Effector memory CD8-positive, alpha-beta T cell (primary cell): ENCODE data around the gene KIF26B.

Source experiments
- ATAC-seq: fragments of 150-1000 bp; cut with Tn5 transposase; replicated peaks from 2 replicates; pipeline ENCODE4 v1.10.0; 2021; ENCODE audit warnings: mild to moderate bottlenecking, moderate library complexity
- DNase-seq, 3 experiments: peaks; one replicate each; pipeline ENCODE4 v3.0.0; 2021
- H3K27ac Mint-ChIP-seq, 2 donors: one replicate each; pipeline ENCODE4 v1.8.0; 2022; ENCODE audit warnings: mild to moderate bottlenecking in 2 of 2, mixed read lengths in 2 of 2, moderate library complexity in 2 of 2
- H3K27me3 Mint-ChIP-seq, 2 donors: one replicate each; pipeline ENCODE4 v1.8.0; 2022; ENCODE audit warnings: mixed read lengths in 2 of 2
- H3K36me3 Mint-ChIP-seq: one replicate; pipeline ENCODE4 v1.8.0; 2022; ENCODE audit warnings: mild to moderate bottlenecking, moderate library complexity, mixed read lengths; ENCODE audit not compliant: insufficient read depth
- H3K4me1 Mint-ChIP-seq, 2 donors: one replicate each; pipeline ENCODE4 v1.8.0; 2022; ENCODE audit warnings: low read depth in 2 of 2, mixed read lengths in 2 of 2
- H3K4me3 Mint-ChIP-seq, 2 donors: one replicate each; pipeline ENCODE4 v1.8.0; 2022; ENCODE audit warnings: mild to moderate bottlenecking in 2 of 2, mixed read lengths in 2 of 2, moderate library complexity in 2 of 2
- H3K9me3 Mint-ChIP-seq, 2 donors: one replicate each; pipeline ENCODE4 v1.8.0; 2022; ENCODE audit warnings: mixed read lengths in 2 of 2

The KIF26B gene

DNA sequence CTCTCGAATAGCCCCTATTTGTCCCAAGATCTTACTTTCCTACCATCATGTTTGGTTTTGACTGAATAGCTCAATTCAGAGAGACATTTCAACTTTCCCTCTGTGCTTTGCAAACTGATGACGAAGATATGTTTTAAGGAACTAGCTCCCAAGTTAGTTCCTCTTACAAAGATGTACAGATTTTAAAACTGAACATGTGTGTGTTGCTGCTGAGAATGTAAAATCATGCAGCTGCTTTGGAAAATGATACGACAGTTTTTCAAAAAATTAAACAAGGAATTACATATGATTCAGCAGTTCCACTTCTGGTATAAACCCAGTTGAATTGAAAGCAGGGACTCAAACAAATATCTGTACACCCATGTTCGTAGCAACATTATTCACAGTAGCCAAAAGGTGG, 33.6 kb downstream of the KIF26B start:
- Mint-ChIP-seq H3K4me1 (no peaks in the 10 kb centered on the region), H3K27me3 (peaks cover 20 to 25% of the 10 kb centered on the region in 2 donors), H3K36me3 (no peaks in the 10 kb centered on the region), H3K4me3 (no peak overlapping the region), H3K9me3 (no peaks in the 10 kb centered on the region), H3K27ac (no peak overlapping the region)
- DNase-seq = no peak
- no peak for ATAC-seq

DNA sequence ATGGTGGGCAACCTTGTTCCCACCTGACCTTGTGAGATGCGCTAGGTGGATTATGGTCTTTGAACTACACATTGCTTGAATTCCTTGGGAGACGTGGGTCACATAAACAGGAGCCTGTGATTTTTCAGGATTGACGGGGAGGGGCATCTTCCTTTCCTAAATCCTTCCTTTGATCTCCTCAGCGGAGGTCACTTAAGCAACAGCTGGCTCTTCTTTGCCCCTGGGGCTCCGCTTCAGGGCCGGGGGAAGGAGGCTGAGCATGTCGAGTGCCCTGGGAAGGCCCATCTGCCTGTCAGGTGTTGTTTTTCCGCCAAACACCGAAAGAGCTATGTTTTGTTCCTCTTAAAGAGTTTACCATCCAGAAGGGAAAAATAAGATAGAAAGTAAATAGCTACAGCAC, 40.6 kb downstream of the KIF26B start:
- Mint-ChIP-seq H3K27me3 (peaks cover 4 to 62% of the 10 kb centered on the region in 2 donors), H3K4me3 (no peak overlapping the region), H3K4me1 (no peaks in the 10 kb centered on the region), H3K9me3 (no peaks in the 10 kb centered on the region), H3K27ac (no peak overlapping the region), H3K36me3 (no peaks in the 10 kb centered on the region)
- no peak for ATAC-seq
- DNase-seq = no peak

DNA sequence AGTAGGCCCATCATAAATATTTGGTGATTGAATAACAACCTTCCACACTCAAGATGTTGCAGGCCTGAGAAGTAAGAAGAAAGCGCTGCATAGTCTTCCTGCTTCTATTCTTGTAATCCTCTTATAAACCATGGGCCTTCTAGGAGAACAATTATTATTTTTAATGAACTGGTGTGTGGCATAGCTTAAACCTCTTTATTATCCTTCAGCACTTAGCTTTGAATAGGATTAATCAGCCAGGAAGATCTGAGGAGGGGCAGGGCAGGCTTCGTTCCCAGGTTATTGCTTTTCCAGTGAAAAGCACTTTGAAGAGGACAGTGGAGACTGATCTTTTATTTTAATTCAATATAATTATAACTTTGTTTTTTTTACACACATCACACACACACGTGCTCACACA, 42.3 kb downstream of the KIF26B start:
- H3K9me3 Mint-ChIP-seq = no peaks in the 10 kb centered on the region
- peaks cover 4 to 70% of the 10 kb centered on the region in 2 donors for H3K27me3 Mint-ChIP-seq
- no peaks in the 10 kb centered on the region for H3K36me3 Mint-ChIP-seq
- ATAC-seq (no peak), DNase-seq (no peak)
- H3K4me1 Mint-ChIP-seq = no peaks in the 10 kb centered on the region
- no peak overlapping the region for H3K4me3 Mint-ChIP-seq
- H3K27ac Mint-ChIP-seq = no peak overlapping the region

DNA sequence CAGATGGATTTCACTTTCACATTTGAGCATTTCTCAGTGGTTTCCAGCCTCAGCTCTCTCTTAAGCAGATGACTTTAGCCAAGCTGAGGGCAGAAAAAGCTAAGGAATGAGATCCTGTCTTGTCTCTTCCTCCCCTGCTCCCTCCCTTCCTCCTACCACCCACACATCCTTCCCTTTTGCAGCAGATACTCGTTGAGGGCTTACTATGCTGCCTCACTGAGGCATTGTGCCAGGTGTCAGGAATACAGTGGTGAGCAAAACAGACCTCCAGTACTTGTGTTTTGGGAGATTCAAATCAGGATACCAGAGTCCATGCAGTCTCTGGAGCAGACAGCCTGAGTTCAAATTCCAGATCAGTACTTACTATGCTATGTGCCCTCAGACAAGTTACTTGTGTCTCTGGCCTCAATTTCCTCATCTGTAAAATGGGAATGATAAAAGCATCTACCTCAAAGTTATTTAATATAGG, 43.2 kb downstream of the KIF26B start:
- Mint-ChIP-seq H3K27me3 (peaks cover 4 to 70% of the 10 kb centered on the region in 2 donors), H3K27ac (no peak overlapping the region), H3K36me3 (no peaks in the 10 kb centered on the region), H3K9me3 (no peaks in the 10 kb centered on the region), H3K4me1 (no peaks in the 10 kb centered on the region), H3K4me3 (no peak overlapping the region)
- DNase-seq (no peak), ATAC-seq (no peak)

DNA sequence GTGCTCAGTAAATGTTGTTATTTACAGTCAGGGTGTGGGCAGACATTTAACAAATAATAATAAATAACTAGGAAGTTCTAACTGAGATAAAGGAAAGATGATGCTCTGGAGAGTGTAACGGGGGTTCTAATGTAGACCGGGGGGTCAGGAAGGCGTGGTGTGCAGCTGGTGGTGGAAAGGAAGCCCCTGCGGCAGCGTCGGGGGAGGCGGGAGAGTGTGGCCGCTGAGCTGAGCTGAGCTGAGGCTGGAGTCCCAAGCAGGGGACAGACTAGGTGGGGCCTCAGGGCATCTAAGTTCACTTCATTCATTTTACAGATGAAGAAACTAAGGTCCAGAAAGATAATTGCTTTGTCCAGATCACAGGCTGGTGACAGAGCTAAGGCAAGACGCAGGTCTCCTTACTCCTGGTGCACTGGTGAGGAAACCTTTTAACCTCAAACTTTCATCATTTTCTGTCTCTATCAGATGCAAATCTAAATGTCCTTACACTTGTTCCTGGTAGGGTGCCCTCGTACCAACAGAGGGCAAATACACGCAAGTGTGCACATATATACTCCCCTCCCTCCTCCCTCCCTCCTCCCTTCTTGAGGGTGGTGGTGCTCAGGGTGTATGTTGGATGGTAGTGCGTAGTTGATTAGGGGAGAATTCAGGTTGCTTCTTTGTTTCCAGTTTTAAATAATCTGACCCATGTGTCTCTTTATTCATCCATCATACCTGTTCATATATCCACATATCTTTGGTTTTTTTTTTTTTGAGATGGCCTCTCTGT, 44.1 kb downstream of the KIF26B start:
- ATAC-seq = no peak
- Mint-ChIP-seq H3K4me1 (no peaks in the 10 kb centered on the region), H3K27me3 (peaks cover 8 to 70% of the 10 kb centered on the region in 2 donors), H3K36me3 (no peaks in the 10 kb centered on the region), H3K9me3 (no peaks in the 10 kb centered on the region), H3K4me3 (no peak overlapping the region), H3K27ac (no peak overlapping the region)
- DNase-seq = no peak

DNA sequence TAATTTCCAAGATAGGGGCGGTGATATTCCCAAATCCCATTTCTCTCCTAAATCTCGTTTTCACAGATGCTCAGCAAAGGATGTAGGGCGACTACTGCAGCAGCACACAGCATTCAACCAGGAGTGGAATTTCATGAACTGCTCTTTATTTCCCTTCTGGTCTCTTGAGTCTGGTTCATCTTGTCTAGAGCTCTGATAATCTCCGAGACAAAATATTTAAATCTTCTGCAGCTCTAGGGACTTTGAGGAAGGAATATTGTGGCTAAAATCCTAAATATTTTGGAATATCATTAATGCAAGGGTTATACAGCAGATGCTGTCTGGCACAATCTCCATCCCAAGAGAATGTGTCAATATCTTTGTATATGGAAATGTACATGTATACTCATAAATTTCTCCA, 45.4 kb downstream of the KIF26B start:
- H3K4me3 Mint-ChIP-seq = no peak overlapping the region
- H3K27ac Mint-ChIP-seq = no peak overlapping the region
- ATAC-seq (no peak), DNase-seq (no peak)
- H3K4me1 Mint-ChIP-seq = no peaks in the 10 kb centered on the region
- peaks cover 8 to 60% of the 10 kb centered on the region in 2 donors for H3K27me3 Mint-ChIP-seq
- H3K9me3 Mint-ChIP-seq = no peaks in the 10 kb centered on the region
- no peaks in the 10 kb centered on the region for H3K36me3 Mint-ChIP-seq

DNA sequence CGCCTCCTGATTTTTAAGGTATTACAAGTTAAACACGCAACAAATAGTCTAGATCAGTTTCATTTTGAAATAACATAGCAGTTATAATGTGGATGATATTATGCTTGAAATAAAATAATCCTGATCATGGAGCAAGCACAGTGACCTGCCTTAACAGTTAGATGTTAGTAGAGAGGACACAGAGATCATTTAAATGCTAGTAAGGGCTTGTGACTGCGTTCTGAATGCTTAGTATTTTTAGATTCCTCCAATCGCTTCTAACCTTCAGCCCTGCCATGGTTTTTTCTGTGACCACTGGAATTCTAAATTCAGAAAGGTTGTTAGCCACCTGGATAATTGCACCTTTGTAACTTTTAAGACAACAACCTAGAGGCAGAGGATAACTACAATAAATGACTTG, 46.4 kb downstream of the KIF26B start:
- no peaks in the 10 kb centered on the region for H3K9me3 Mint-ChIP-seq
- peak overlapping the region in 1 of 2 donors; percentile 51 for H3K27ac Mint-ChIP-seq
- no peaks in the 10 kb centered on the region for H3K36me3 Mint-ChIP-seq
- no peaks in the 10 kb centered on the region for H3K4me1 Mint-ChIP-seq
- ATAC-seq = no peak
- H3K27me3 Mint-ChIP-seq = peaks cover 8 to 49% of the 10 kb centered on the region in 2 donors
- H3K4me3 Mint-ChIP-seq = no peak overlapping the region
- no peak for DNase-seq

DNA sequence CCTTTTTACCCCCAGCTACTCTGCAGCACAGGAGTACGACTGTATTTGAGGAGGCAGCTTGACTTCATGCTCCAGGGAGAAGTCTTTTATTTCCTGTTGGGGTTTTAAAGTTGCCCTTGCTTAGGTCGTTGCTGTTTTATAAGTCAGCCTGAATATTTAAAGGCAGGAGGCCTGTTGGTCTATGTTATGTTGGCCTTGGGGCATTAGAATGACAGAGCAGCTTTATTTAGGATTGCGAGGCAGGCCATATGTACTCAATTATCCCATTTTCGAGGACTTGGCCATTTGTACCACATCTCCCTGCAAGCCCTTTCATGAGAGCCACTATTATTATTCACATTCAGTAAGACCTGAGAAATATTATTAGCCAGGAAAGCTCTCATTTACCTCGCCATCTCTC, 47.0 kb downstream of the KIF26B start:
- H3K4me1 Mint-ChIP-seq = no peaks in the 10 kb centered on the region

DNA sequence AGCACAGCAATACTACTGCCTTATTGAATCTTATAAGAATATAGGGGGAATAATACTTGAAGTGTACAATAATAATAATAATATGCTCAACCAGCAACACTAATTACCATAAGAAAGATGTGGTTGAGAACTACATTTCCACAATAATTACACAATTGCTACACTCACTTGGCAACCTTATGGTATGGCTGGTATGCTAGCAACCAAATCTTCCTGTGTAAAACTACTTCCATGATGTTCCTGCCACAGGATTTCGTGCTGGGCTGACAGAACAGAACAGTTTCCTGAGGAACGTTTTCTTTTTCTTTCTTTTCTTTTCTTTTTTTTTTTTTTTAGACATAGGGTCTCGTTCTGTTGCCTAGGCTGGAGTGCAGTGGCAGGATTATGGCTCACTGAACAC, 50.6 kb downstream of the KIF26B start:
- H3K4me1 Mint-ChIP-seq = no peaks in the 10 kb centered on the region
- no peaks in the 10 kb centered on the region for H3K36me3 Mint-ChIP-seq
- H3K9me3 Mint-ChIP-seq = peaks cover 0 to 5% of the 10 kb centered on the region in 2 donors
- H3K4me3 Mint-ChIP-seq = no peak overlapping the region
- no peak for ATAC-seq
- H3K27me3 Mint-ChIP-seq = peaks cover 4 to 15% of the 10 kb centered on the region in 2 donors
- no peak for DNase-seq
- H3K27ac Mint-ChIP-seq = no peak overlapping the region

More for the DNA sequence above, 47.0 kb downstream of the KIF26B start:
- no peaks in the 10 kb centered on the region for H3K36me3 Mint-ChIP-seq
- H3K27me3 Mint-ChIP-seq = peaks cover 4 to 43% of the 10 kb centered on the region in 2 donors
- H3K4me3 Mint-ChIP-seq = no peak overlapping the region
- no peak overlapping the region for H3K27ac Mint-ChIP-seq
- ATAC-seq (no peak), DNase-seq (no peak)
- H3K9me3 Mint-ChIP-seq = peaks cover 0 to 1% of the 10 kb centered on the region in 2 donors

DNA sequence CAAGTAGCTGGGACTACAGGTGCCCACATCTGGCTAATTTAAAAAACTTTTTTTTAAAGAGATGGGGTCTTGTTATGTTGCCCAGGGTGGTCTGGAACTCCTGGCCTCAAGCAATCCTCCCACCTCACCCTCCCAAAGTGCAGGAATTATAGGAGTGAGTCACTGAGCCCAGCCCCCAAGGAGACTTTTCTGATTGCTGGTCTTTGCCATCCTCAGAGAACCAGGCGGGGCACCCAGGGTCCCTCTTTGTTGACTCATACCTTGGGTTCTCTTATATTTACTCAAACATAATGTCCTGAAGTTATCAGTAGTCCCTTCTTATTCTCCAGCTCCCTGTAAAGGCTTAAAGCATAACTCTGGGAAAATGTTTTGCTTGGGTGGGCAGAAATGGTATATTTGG, 51.1 kb downstream of the KIF26B start:
- no peaks in the 10 kb centered on the region for H3K4me1 Mint-ChIP-seq
- H3K36me3 Mint-ChIP-seq = no peaks in the 10 kb centered on the region
- peaks cover 0 to 5% of the 10 kb centered on the region in 2 donors for H3K9me3 Mint-ChIP-seq
- H3K27me3 Mint-ChIP-seq = peaks cover 4 to 10% of the 10 kb centered on the region in 2 donors
- no peak overlapping the region for H3K4me3 Mint-ChIP-seq
- ATAC-seq = no peak
- no peak overlapping the region for H3K27ac Mint-ChIP-seq
- no peak for DNase-seq

DNA sequence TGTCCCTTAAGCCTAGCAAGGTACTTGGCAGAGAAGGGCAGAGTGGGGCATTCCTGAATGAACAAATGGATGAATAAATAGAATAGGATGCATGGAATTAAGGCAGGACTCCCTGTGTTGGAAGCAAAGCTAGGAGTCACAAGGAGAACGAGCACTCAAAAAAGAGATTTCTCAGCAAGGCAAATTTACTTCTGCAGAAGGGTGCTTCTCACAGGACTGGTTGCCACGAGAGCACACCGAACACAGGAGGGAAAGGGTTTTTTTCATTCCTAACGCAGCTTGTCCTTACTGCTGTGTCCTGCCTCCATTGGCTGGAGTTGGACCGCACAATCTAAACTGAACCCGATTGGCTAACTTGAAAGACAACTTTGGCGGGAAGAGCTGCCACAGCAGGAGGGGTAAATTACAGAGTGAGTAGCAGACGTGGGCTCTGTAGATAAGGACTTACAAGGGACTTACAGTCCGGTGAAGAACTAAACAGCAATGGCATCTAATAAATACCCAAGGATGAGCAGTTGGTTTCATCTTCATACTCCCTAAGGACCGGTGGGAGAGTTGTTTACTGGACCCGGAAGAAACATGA, 52.4 kb downstream of the KIF26B start:
- H3K27ac Mint-ChIP-seq = no peak overlapping the region
- peaks cover 4 to 7% of the 10 kb centered on the region in 2 donors for H3K27me3 Mint-ChIP-seq
- H3K4me1 Mint-ChIP-seq = no peaks in the 10 kb centered on the region
- no peak for ATAC-seq
- peaks cover 0 to 5% of the 10 kb centered on the region in 2 donors for H3K9me3 Mint-ChIP-seq
- no peak overlapping the region for H3K4me3 Mint-ChIP-seq
- DNase-seq = no peak
- H3K36me3 Mint-ChIP-seq = no peaks in the 10 kb centered on the region

DNA sequence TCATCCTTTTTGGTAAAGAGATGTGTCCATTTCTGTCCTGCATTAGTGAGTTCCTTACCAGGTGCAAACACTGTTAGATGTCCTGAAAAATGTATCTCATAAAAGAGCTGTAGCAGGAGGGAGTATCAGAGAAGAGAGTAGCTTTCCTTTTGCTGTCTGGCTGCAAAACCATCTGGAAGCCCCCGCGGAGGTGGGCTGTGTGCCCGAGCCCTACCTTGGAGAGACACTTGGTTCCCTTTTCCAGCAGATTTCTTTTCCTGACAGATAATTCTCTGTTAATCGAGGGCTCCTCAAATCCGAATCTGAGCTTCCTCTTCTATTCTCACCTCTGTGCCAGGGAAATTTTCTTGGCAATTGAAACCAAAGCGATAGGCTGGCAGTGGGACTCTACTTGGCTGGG, 53.0 kb downstream of the KIF26B start:
- Mint-ChIP-seq H3K27me3 (peaks cover 4 to 7% of the 10 kb centered on the region in 2 donors), H3K4me3 (no peak overlapping the region), H3K36me3 (no peaks in the 10 kb centered on the region), H3K4me1 (no peaks in the 10 kb centered on the region), H3K27ac (no peak overlapping the region), H3K9me3 (peaks cover 0 to 5% of the 10 kb centered on the region in 2 donors)
- no peak for DNase-seq
- ATAC-seq = no peak

DNA sequence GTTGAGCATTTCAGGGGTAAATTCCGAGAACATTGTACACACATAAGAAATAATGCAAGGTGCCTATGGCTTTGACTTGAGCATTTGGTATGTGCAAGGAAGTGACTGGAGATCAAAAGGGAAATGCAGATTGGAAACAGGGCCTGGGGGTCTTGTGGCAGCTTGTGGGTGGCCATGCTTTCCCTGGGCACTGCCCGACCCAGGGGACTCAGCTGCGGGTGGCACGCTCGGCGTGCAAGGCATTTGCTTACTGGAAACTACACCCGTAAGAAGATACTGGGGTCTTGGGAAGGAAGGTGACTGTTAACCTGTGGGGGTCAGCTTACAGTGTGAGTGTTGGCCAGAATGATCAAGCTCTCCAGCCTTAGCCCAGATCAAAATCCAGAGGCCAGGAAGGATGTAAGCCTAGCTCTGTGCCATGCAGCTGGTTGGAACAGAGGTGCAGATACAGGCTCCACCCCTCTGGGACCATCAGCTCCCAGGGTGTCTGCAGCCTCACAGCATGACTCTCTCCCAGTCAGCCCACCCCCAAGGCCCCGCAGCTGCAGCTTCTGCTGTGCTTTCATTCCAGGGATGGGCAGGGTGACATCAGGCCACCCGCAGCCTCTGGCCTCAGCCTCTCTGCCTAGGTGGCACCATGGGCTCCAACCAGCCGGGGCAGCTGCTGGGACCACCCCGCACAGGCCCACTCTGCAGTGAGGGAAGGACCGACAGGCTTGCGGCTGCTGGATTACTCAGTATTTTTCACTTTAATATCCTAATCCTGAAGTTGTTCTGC, 55.1 kb downstream of the KIF26B start:
- no peak overlapping the region for H3K4me3 Mint-ChIP-seq

More for the DNA sequence above, 55.1 kb downstream of the KIF26B start:
- no peaks in the 10 kb centered on the region for H3K36me3 Mint-ChIP-seq
- H3K27ac Mint-ChIP-seq = no peak overlapping the region
- H3K27me3 Mint-ChIP-seq = peaks cover 0 to 7% of the 10 kb centered on the region in 2 donors
- no peak for DNase-seq
- H3K4me1 Mint-ChIP-seq = no peaks in the 10 kb centered on the region
- ATAC-seq = no peak
- H3K9me3 Mint-ChIP-seq = peaks cover 0 to 5% of the 10 kb centered on the region in 2 donors
